ENCODE data around the gene PAK5.

PAK5 gene

GRCh38 chr20:9838378-9839295 lies at the start of gene PAK5:
Gene PAK5, minus strand, starts transcription at chr20:9839076. Its CDS starts 194,748 bp downstream, at chr20:9644328.
- no peak for DNase-seq

- no peak for DNase-seq
Measured at GRCh38 chr20:9887706-9888105, 48.8 kb upstream of the PAK5 start.

GRCh38 chr20:9886227-9886626 lies 47.4 kb upstream of the PAK5 start:
- no peak for DNase-seq

- no peak for DNase-seq
Measured at GRCh38 chr20:9884666-9885065, 45.8 kb upstream of the PAK5 start.

GRCh38 chr20:9884061-9884460 lies 45.2 kb upstream of the PAK5 start:
- DNase-seq, result no peak

GRCh38 chr20:9877932-9878495 lies 39.1 kb upstream of the PAK5 start:
- DNase-seq, result no peak

- no peak for DNase-seq
Measured at GRCh38 chr20:9867196-9867980, 28.5 kb upstream of the PAK5 start.

GRCh38 chr20:9852566-9852965 lies 13.7 kb upstream of the PAK5 start:
- no peak for DNase-seq

GRCh38 chr20:9839626-9840025 lies 750 bp upstream of the PAK5 start:
- no peak for DNase-seq

GRCh38 chr20:9838035-9838377 lies 870 bp downstream of the PAK5 start:
- DNase-seq, result no peak

- no peak for DNase-seq
Measured at GRCh38 chr20:9837634-9838033, 1.2 kb downstream of the PAK5 start.

GRCh38 chr20:9835302-9835701 lies 3.6 kb downstream of the PAK5 start:
- DNase-seq, result no peak

GRCh38 chr20:9831032-9831431 lies 7.8 kb downstream of the PAK5 start:
- DNase-seq, result no peak

- DNase-seq, result no peak
Measured at GRCh38 chr20:9829835-9830234, 9.0 kb downstream of the PAK5 start.

GRCh38 chr20:9817654-9818053 lies 21.2 kb downstream of the PAK5 start:
- no peak for DNase-seq

- DNase-seq, result no peak
Measured at GRCh38 chr20:9815632-9816031, 23.2 kb downstream of the PAK5 start.

- no peak for DNase-seq
Measured at GRCh38 chr20:9810738-9811137, 28.1 kb downstream of the PAK5 start.

- DNase-seq, result no peak
Measured at GRCh38 chr20:9809271-9809670, 29.6 kb downstream of the PAK5 start.

- DNase-seq, result no peak
Measured at GRCh38 chr20:9808166-9808565, 30.7 kb downstream of the PAK5 start.

GRCh38 chr20:9807136-9807535 lies 31.7 kb downstream of the PAK5 start:
- DNase-seq, result no peak

- no peak for DNase-seq
Measured at GRCh38 chr20:9800421-9800820, 38.5 kb downstream of the PAK5 start.

GRCh38 chr20:9794831-9795230 lies 44.0 kb downstream of the PAK5 start:
- DNase-seq, result no peak

- DNase-seq, result no peak
Measured at GRCh38 chr20:9792674-9793073, 46.2 kb downstream of the PAK5 start.

GRCh38 chr20:9789131-9789530 lies 49.7 kb downstream of the PAK5 start:
- no peak for DNase-seq
